ENCODE data around the gene FSTL1. TPM values are rescaled to one million over a fixed set of nuclear protein-coding genes. Genes with fewer than 3 reads are reported as not detected.

FSTL1 gene
- total RNA-seq, 3 donors from 2014 or later (not counting 1 experiment from before 2014, with no cell fraction given), result 1.1 to 1.9 (median 1.4) TPM

- intact Hi-C loops (cut with micrococcal nuclease), result no loop called here
- Histone ChIP-seq H3K4me3 (ENCODE audit: low read length) (no peak overlapping the region), H3K27me3 (ENCODE audit: control insufficient read depth, insufficient read depth, low read length) (no peaks in the 10 kb centered on the region), H3K4me1 (ENCODE audit: control insufficient read depth, insufficient read depth, low read length) (peaks cover 3% of the 10 kb centered on the region), H3K9me3 (ENCODE audit: control insufficient read depth, insufficient read depth, low read length) (no peaks in the 10 kb centered on the region), H3K27ac (ENCODE audit: low read length) (no peak overlapping the region), H3K36me3 (ENCODE audit: control insufficient read depth, insufficient read depth, low read length) (no peaks in the 10 kb centered on the region)
- TF ChIP-seq CTCF (IDR thresholded peaks at IDR 0.05), result no peak
- H3K36me3 Mint-ChIP-seq, result no peaks in the 10 kb centered on the region
- H3K4me3 Mint-ChIP-seq, result no peak overlapping the region
- no peaks in the 10 kb centered on the region for H3K9me3 Mint-ChIP-seq
- H3K27me3 Mint-ChIP-seq (ENCODE audit: low read depth in 2 of 2), result peaks cover 0 to 4% of the 10 kb centered on the region in 2 donors
- 83% methylated on average over 8 of the region's 8 CpGs for WGBS (ENCODE audit: insufficient coverage)
- no peak for ATAC-seq
- peaks cover 7 to 8% of the 10 kb centered on the region in 2 donors for H3K4me1 Mint-ChIP-seq
- no peak for DNase-seq
- H3K27ac Mint-ChIP-seq, result no peak overlapping the region
Measured at GRCh38 chr3:120396469-120396868, 54.3 kb downstream of the FSTL1 start.

DNA sequence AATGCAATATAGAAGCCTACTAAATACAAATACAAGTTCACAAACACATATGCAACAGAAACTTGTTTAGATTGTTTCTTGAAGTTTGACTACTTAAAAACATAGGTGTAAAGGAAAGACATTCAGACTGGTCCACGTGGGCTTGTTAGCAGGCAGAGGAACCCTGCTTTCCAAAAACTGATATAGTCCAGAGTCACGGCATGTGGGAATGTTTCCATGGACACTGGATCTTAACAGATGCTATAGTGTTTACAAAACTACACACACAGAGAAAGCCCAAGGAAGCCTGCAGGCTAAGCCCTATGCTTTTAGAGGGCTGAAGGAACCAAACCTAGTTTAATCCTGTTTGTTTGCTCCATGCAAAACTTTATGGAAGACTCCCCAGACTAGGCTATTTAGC, 56.4 kb downstream of the FSTL1 start:
- Histone ChIP-seq H3K27me3 (ENCODE audit: control insufficient read depth, insufficient read depth, low read length) (no peaks in the 10 kb centered on the region), H3K4me1 (ENCODE audit: control insufficient read depth, insufficient read depth, low read length) (no peaks in the 10 kb centered on the region), H3K27ac (ENCODE audit: low read length) (no peak overlapping the region), H3K36me3 (ENCODE audit: control insufficient read depth, insufficient read depth, low read length) (no peaks in the 10 kb centered on the region), H3K9me3 (ENCODE audit: control insufficient read depth, insufficient read depth, low read length) (no peaks in the 10 kb centered on the region), H3K4me3 (ENCODE audit: low read length) (no peak overlapping the region)
- H3K36me3 Mint-ChIP-seq, result no peaks in the 10 kb centered on the region
- no peak for TF ChIP-seq CTCF (IDR thresholded peaks at IDR 0.05)
- WGBS (ENCODE audit: insufficient coverage), result 92% methylated on average over 2 of the region's 2 CpGs
- H3K27ac Mint-ChIP-seq, result no peak overlapping the region
- DNase-seq, result no peak
- no peaks in the 10 kb centered on the region for H3K9me3 Mint-ChIP-seq
- peaks cover 0 to 8% of the 10 kb centered on the region in 2 donors for H3K27me3 Mint-ChIP-seq (ENCODE audit: low read depth in 2 of 2)
- intact Hi-C loops (cut with micrococcal nuclease), result no loop called here
- H3K4me1 Mint-ChIP-seq, result peaks cover 1 to 2% of the 10 kb centered on the region in 2 donors
- H3K4me3 Mint-ChIP-seq, result no peak overlapping the region
- no peak for ATAC-seq

- 79% methylated on average over 2 of the region's 2 CpGs for WGBS (ENCODE audit: insufficient coverage)
- no peak for ATAC-seq
Measured at GRCh38 chr3:120393761-120394160, 57.0 kb downstream of the FSTL1 start.

More at GRCh38 chr3:120393761-120394160, 57.0 kb downstream of the FSTL1 start:
- TF ChIP-seq CTCF (IDR thresholded peaks at IDR 0.05), result no peak
- Histone ChIP-seq H3K4me1 (ENCODE audit: control insufficient read depth, insufficient read depth, low read length) (no peaks in the 10 kb centered on the region), H3K36me3 (ENCODE audit: control insufficient read depth, insufficient read depth, low read length) (no peaks in the 10 kb centered on the region), H3K27ac (ENCODE audit: low read length) (no peak overlapping the region), H3K4me3 (ENCODE audit: low read length) (no peak overlapping the region), H3K9me3 (ENCODE audit: control insufficient read depth, insufficient read depth, low read length) (no peaks in the 10 kb centered on the region), H3K27me3 (ENCODE audit: control insufficient read depth, insufficient read depth, low read length) (no peaks in the 10 kb centered on the region)
- intact Hi-C loops (cut with micrococcal nuclease), result no loop called here
- Mint-ChIP-seq H3K4me1 (no peaks in the 10 kb centered on the region), H3K9me3 (no peaks in the 10 kb centered on the region), H3K4me3 (no peak overlapping the region), H3K27ac (no peak overlapping the region), H3K27me3 (ENCODE audit: low read depth in 2 of 2) (peaks cover 0 to 8% of the 10 kb centered on the region in 2 donors), H3K36me3 (no peaks in the 10 kb centered on the region)
- no peak for DNase-seq

Measured in natural killer cell (primary cell).